GM19463 (cell line): Measurements from ENCODE around the gene VSTM2L.

Experiments used
- ATAC-seq: cut with Tn5 transposase; IDR thresholded peaks from one replicate; pipeline ENCODE4 v1.9.1; 2021; ENCODE audit warnings: mild to moderate bottlenecking, moderate library complexity; ENCODE audit not compliant: unreplicated experiment

The VSTM2L gene

GRCh38 chr20:37936041-37936440, 33.1 kb downstream of the VSTM2L start:
- no peak for ATAC-seq

GRCh38 chr20:37936451-37936850, 33.5 kb downstream of the VSTM2L start:
- ATAC-seq = no peak

- ATAC-seq = no peak
These were observed 34.8 kb downstream of the VSTM2L start for GRCh38 chr20:37937686-37938085.

- ATAC-seq = no peak
These were observed 35.3 kb downstream of the VSTM2L start for GRCh38 chr20:37938181-37938750.

- no peak for ATAC-seq
These were observed 36.0 kb downstream of the VSTM2L start for GRCh38 chr20:37938954-37939353.

GRCh38 chr20:37939701-37940560, 37.0 kb downstream of the VSTM2L start:
- ATAC-seq = no peak

GRCh38 chr20:37940858-37941257, 37.9 kb downstream of the VSTM2L start:
- ATAC-seq = no peak

- ATAC-seq = no peak
These were observed 38.4 kb downstream of the VSTM2L start for GRCh38 chr20:37941332-37941731.

GRCh38 chr20:37941992-37942391, 39.1 kb downstream of the VSTM2L start:
- ATAC-seq = no peak

- no peak for ATAC-seq
These were observed 40.1 kb downstream of the VSTM2L start for GRCh38 chr20:37943033-37943432.

GRCh38 chr20:37943501-37944455, 40.9 kb downstream of the VSTM2L start:
- no peak for ATAC-seq

GRCh38 chr20:37944456-37944981, 41.6 kb downstream of the VSTM2L start:
- ATAC-seq = no peak

GRCh38 chr20:37945091-37945547, 42.2 kb downstream of the VSTM2L start:
- ATAC-seq = no peak

GRCh38 chr20:37946946-37947345, 44.0 kb downstream of the VSTM2L start:
- no peak for ATAC-seq

- no peak for ATAC-seq
These were observed 45.0 kb downstream of the VSTM2L start for GRCh38 chr20:37947943-37948342.

GRCh38 chr20:37948956-37949355, 46.0 kb downstream of the VSTM2L start:
- no peak for ATAC-seq

- no peak for ATAC-seq
These were observed 51.3 kb downstream of the VSTM2L start for GRCh38 chr20:37954190-37954589.

- no peak for ATAC-seq
These were observed 51.7 kb downstream of the VSTM2L start for GRCh38 chr20:37954626-37955025.

- no peak for ATAC-seq
These were observed 52.6 kb downstream of the VSTM2L start for GRCh38 chr20:37955511-37955910.

- no peak for ATAC-seq
These were observed 53.2 kb downstream of the VSTM2L start for GRCh38 chr20:37956107-37956585.
